Measurements from ENCODE around the gene CCDC38.
A peak's percentile ranks its signal among the peaks of the same experiment; 100 is the strongest.
"Not testable (repeated sequence)": the region's sequence is repeated elsewhere in the genome, so short reads cannot be mapped to it uniquely, and the experiment has no call there.

CCDC38 gene

GRCh38 chr12:95881331-95881955, 61.0 kb downstream of the CCDC38 start:
- no peak for DNase-seq

GRCh38 chr12:95880895-95881294, 61.5 kb downstream of the CCDC38 start:
- no peak for DNase-seq

DNA sequence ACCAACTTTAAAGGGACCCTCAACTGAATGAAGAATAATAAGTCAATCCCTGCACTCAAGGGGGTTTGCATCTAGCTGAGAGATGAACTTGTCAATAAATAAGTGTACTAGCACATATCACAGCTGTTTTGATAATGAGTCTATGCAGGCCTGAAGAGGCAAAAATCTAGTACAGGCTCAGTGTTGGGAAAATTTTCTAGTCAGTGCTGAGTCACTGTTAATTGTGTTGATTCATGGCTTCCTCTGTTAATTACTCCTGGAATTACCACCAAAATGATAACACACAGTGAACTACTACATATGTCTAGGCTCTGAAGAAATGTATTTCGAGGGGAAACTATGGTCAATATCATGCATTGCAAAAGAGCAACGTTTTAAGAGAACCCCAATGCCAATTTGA, 64.8 kb downstream of the CCDC38 start:
- no peak for DNase-seq

- DNase-seq, result no peak
These were observed 68.0 kb downstream of the CCDC38 start for GRCh38 chr12:95874452-95874851.

DNA sequence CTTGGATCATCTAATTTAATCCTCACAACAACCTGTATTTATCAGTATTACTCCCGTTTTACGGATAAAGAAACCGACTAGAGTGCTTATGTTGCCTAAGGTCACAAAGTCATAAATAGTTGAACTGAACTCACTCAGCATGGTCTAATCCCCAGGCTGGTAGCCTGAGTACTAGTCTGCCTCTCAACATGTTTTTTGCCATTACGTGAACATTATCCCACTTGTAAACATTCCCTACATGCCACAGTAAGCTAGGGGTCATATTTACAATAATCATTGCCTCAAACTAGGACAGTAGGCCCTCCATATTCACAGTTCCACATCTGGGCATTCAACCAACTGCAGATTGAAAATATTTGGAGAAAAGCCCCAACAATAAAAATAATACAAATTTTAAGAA, 71.5 kb downstream of the CCDC38 start:
- DNase-seq, result no peak

GRCh38 chr12:95863337-95863736, 79.1 kb downstream of the CCDC38 start:
- no peak for DNase-seq

- no peak for DNase-seq
These were observed 80.4 kb downstream of the CCDC38 start for GRCh38 chr12:95862038-95862437.

DNA sequence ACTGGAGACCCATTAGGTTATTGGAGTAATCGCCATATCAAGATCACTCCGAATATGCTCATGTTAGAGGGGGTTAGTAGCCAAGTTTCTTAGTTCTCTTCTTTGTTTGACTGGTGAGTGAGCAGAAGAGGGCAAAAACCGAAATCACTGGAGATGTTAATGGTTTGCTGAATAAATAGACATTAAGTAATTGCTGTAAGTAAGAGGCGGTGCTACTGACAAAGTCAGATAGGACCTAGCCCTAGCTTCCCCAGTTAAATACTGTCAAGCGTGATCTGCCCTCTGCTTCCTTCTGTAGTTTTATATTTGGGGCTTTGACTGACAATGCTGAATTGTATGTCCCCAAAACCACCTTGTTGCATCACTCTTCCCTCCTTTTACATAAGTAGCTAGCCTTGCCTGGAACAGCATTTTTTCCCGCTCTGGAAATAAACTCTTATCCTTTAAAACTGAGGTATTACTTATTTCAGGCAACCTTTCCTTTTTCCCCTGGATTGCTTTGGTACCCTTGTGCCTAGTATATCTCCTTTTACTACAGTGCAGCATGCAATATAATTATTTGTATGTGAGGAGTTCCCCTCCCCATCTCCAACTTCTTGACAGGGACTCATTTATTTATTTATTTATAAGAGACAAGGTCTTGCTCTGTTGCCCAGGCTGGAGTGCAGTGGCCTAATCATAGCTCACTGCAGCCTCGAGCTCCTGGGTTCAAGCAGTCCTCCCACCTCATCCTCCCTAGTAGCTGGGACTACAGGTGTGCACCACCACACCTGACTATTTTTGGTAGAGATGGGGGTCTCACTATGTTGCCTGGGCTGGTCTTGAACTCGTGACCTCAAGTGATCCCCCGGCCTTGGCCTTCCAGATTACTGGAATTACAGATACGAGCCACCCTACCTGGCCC, 82.2 kb downstream of the CCDC38 start:
- DNase-seq, result no peak

- DNase-seq, result peak; percentile 49
These were observed 83.0 kb downstream of the CCDC38 start for GRCh38 chr12:95859344-95859816.

GRCh38 chr12:95858451-95859343, 83.7 kb downstream of the CCDC38 start, which contains the start of gene SNRPF:
TSS of gene SNRPF (plus strand) at chr12:95858952. CDS start at chr12:95859074, 122 bp downstream.
- peak; percentile 96 for DNase-seq

DNA sequence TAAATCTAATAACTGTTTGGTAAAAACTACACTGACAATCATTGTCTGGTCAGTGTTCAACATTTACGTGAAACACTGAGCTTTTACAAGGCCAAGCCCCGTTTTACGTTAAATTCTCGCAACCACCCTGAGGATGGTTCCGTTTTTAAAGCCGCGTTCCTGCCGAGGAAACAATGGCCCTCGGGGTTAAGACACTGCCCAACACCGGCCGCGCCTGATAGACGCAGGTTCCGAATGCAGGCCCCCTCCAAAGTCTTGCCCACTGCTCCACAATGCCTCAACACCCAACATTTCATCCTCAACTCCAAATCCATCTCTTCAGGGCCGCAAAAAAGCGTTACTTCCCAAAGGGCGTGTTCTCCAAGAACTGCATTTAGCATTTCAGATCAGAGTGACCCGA, 84.6 kb downstream of the CCDC38 start:
- DNase-seq, result no peak

DNA sequence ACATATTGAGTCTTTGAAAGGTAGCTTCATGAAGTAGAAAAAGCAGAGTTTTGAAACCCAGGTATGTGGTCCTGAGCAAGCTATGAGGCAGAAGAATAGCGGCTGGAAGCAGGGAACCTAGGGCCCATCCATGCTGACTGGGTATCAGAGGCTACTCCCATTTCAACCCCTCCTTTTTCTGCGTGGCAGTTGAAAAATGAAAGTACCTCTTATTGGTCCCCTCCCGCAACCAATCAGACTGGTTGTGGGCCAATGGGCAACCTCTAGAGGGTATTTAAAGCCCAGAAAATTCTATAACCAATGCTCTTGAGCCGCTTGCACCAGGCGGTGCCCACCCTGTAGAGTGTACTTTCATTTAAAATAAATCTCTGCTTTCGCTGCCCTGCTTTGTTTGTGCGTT, 85.3 kb downstream of the CCDC38 start:
- DNase-seq, result no peak

- DNase-seq, result no peak
These were observed 90.3 kb downstream of the CCDC38 start for GRCh38 chr12:95852133-95852532.

- DNase-seq, result no peak
These were observed 90.8 kb downstream of the CCDC38 start for GRCh38 chr12:95851606-95852005.

DNA sequence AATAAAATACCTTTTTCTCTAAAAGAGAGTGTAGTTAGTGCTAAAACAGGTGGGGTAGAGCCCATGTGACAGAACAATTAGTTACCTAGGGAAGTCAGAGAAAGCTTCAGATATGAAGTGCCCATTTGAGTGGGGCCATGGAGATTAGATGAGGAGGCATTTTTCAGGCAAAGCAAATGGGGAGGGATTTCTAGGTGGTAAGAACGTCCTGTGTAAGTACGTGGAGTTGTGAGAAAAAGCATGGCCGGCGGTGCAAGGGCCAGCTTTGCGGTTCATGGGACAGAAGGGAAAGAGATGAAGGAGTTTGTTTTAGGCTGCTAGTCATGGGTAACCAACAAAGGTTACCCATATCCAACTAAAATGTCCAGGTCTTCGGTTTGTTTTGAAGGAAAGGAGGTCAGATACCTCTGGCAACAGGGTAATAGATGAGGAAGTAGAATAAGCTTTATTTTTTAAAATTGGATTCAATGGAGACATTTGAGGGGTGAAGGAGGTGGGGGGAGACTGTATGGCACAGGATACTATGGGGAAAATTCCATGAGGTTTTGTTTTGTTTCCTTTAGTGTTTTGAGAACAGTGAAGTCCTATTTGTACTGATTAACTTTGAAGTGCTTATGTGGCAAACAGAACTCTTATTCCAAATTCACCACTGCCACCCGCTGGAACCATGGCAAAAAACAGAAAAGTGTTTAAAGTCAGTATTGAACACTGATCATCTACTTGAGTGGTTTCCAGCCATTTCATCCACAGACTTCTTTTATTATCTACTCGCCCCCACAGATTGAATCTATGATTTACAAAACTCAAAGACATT, 93.6 kb downstream of the CCDC38 start:
- DNase-seq, result peak; percentile 13

DNA sequence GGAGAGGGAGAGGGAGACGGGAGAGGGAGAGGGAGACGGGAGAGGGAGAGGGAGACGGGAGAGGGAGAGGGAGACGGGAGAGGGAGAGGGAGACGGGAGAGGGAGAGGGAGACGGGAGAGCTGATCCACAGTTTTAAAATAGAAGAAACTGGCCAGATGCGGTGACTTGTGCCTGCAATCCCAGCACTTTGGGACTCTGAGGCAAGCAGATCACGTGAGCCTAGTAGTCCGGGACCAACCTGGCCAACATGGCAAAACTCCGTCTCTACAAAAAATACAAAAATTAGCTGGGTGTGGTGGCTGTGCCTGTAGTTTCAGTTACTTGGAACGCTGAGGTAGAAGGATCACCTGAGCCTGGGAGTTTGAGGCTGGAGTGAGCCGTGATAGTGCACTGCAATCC, 100.0 kb downstream of the CCDC38 start:
- not testable (repeated sequence) for DNase-seq

- peak; percentile 52 for DNase-seq
These were observed 104.3 kb downstream of the CCDC38 start for GRCh38 chr12:95838125-95838524.

DNA sequence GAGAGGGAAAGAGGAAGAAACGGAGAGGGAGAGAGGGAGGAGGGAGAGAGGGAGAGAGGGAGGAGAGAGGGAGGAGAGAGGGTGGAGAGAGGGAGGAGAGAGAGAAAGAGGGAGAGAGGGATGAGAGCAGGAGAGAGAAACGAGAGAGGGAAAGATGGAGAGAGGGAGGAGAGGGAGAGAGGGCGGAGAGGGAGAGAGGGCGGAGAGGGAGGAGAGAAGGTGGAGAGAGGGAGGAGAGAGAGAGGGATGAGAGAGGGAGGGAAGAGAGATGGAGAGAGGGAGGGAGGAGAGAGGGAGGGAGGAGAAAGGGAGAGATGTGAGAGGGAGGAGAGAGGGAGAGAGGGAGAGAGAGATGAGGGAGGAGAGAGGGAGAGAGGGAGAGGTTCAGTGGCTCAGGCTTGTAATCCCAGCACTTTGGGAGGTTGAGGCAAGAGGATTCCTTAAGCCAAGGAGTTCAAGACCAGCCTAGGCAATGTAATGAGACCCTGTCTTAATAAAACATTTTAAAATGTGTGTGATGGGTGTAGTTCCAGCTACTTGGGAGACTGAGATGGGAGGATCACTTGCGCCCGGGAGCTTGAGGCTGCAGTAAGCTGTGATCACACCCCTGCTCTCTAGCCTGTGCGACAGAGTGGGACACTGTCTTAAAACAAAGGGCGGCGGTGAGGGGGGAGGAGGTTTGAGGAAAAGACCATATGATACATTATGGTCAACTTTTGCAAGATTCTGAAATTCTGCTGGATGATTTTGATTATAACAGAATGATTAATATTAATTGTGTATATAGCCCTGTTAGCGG, 105.0 kb downstream of the CCDC38 start:
- DNase-seq, result no peak

GRCh38 chr12:95836630-95837239, 105.7 kb downstream of the CCDC38 start:
- DNase-seq, result peak; percentile 82

- DNase-seq, result peak; percentile 84
These were observed 106.2 kb downstream of the CCDC38 start for GRCh38 chr12:95836185-95836609.

- DNase-seq, result no peak
These were observed 107.8 kb downstream of the CCDC38 start for GRCh38 chr12:95834572-95834971.
